Measurements from ENCODE around the gene JARID2.

DNA sequence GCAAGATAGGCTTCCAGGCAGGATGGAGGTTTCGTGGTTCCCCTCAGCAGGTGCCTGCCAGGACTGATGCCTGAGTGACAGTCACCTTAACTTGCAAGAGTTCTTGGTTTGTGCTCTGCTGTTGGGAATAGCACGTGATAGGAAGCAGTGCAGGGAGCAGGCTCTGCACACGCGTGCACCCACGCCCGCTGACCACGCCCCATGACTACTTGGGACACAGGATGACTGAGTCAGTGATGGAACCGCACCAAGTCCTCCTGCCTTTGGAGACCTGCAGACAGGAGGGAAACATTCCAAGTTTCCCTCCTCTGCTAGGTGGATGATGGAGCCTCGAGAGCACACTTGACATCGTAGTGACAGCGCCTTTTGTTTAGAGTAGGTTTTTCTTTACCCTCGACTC is 252.8 kb downstream of the JARID2 start:
- TF ChIP-seq, protein P1, sequence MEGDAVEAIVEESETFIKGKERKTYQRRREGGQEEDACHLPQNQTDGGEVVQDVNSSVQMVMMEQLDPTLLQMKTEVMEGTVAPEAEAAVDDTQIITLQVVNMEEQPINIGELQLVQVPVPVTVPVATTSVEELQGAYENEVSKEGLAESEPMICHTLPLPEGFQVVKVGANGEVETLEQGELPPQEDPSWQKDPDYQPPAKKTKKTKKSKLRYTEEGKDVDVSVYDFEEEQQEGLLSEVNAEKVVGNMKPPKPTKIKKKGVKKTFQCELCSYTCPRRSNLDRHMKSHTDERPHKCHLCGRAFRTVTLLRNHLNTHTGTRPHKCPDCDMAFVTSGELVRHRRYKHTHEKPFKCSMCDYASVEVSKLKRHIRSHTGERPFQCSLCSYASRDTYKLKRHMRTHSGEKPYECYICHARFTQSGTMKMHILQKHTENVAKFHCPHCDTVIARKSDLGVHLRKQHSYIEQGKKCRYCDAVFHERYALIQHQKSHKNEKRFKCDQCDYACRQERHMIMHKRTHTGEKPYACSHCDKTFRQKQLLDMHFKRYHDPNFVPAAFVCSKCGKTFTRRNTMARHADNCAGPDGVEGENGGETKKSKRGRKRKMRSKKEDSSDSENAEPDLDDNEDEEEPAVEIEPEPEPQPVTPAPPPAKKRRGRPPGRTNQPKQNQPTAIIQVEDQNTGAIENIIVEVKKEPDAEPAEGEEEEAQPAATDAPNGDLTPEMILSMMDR (IDR thresholded peaks at IDR 0.05) = no peak
- TF ChIP-seq POLR2A (IDR thresholded peaks at IDR 0.05) = no peak

All from heart left ventricle (tissue), 13 donors.